Skeletal muscle satellite cell (primary cell): ENCODE data around the gene INTS11.

Experiments
- H3K27me3 ChIP-seq: 2 replicates; pipeline ENCODE4 v1.7.0; 2013; ENCODE audit warnings: low read length; ENCODE audit not compliant: control insufficient read depth, insufficient read depth
- H3K36me3 ChIP-seq: 2 replicates; pipeline ENCODE4 v1.7.0; 2013; ENCODE audit warnings: mild to moderate bottlenecking, control low read depth, low read length; ENCODE audit not compliant: insufficient read depth
- H3K4me1 ChIP-seq: 2 replicates; pipeline ENCODE4 v1.7.0; 2013; ENCODE audit warnings: low read length; ENCODE audit not compliant: control insufficient read depth, insufficient read depth
- H3K4me2 ChIP-seq: 2 replicates; pipeline ENCODE4 v1.7.0; 2013; ENCODE audit warnings: mild to moderate bottlenecking, low read length
- H3K4me3 ChIP-seq: 2 replicates; pipeline ENCODE4 v1.7.0; 2013; ENCODE audit warnings: low read length
- H3K9ac ChIP-seq: 2 replicates; pipeline ENCODE4 v1.7.0; 2013; ENCODE audit warnings: mild to moderate bottlenecking, low read depth, low read length, moderate library complexity
- H3K9me3 ChIP-seq: replicated peaks from 2 replicates; pipeline ENCODE4 v1.7.0; 2013; ENCODE audit warnings: mild to moderate bottlenecking, control low read depth, low read length

The INTS11 gene

GRCh38 chr1:1306070-1306660 is 18.3 kb downstream of the INTS11 start:
- H3K36me3 ChIP-seq: peaks cover 19% of the 10 kb centered on the region
- H3K4me3 ChIP-seq: peak overlapping the region; percentile 94
- peaks cover 43% of the 10 kb centered on the region for H3K4me1 ChIP-seq
- H3K4me2 ChIP-seq: peak overlapping the region; percentile 94
- H3K27me3 ChIP-seq: no peaks in the 10 kb centered on the region
- H3K9ac ChIP-seq: peak overlapping the region; percentile 43
- no peaks in the 10 kb centered on the region for H3K9me3 ChIP-seq

DNA sequence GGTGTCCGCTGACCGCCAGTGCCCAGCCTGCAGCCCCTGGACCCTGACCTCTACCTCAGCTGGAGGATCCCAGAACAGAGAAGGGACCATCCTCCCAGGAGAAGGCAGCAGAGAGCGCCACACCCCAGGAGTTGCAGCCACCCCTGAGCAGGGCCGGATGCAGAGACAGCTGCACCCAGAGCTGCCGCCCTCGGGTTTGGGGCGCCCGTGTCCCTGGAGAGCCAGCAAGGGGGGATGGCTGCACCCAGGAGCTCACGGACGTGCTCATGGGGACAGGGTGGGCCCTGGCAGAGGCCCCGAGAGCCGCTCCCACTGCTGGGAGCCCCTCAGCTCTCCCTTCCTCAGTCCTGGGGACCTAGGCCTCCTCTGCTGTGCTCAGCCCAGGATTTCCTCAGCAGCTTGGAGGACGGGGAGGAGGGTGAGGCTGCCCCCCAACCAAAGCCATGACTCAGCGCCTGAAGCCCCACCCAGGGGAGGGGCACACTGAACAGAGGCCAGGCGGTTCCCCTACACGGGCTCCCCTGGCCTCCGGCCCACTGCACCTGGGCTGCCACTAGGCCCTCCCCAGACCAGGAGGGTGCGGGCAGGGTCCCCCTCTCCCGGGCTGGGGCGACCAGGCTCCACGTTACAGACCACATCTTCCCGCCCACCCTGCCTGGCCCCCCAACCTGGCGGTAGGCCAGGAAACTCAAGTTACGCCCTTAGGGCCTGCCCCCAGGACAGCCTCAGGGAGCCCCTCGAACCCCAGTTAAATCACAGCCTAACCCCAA is 19.0 kb downstream of the INTS11 start:
- Histone ChIP-seq H3K4me3 (peak overlapping the region; percentile 94), H3K36me3 (peaks cover 13% of the 10 kb centered on the region), H3K9ac (peak overlapping the region; percentile 59), H3K27me3 (no peaks in the 10 kb centered on the region), H3K9me3 (no peaks in the 10 kb centered on the region), H3K4me2 (peak overlapping the region; percentile 94), H3K4me1 (peaks cover 43% of the 10 kb centered on the region)

DNA sequence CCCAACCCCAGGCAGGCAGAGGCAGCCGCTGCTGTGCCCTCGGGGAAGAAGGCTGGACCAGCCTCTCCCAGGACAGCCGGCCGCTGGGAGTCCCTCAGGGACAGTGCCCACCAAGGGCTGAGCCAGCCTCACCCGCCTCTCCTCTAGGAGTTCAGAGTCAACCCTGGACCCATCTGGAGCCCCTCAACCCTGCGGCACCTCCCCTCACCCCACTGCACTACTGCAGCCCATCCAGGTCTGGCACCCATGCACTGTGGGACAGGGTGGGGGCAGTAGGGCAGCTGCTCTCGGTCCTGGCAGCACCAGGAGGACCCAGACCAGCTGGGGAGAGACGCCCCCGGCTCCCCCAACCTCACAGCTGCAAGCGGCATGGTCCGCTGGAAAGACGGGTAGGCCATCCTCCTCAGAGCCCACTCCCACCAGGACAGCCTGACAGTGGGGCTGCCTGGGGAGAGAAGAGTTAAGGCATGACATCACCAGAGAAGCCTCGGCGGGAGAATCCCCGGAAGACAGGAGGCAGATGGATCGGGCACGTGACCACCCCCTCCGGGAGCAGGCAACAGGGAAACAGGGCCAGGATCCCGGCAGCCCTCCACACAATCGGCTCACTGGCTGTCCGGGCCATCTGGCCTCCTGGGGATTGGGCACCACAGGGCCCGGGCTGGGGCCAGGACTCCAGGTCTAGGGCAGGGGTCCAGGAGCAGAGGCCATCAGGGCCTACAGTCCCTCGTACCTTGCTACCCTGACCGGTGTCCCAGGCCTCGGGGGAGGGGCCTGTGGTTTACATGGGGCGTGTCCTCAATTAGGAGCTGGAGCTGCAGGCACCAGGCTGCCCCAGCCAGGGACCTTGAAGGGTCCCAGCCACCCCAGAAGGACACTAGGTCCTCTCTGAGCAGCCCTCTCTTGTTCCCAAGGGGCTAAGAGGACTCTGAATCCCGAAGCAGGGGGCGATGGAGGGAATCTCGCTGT is 19.8 kb downstream of the INTS11 start:
- Histone ChIP-seq H3K4me1 (peaks cover 37% of the 10 kb centered on the region), H3K4me2 (peak overlapping the region; percentile 94), H3K4me3 (peak overlapping the region; percentile 94), H3K9me3 (no peaks in the 10 kb centered on the region), H3K27me3 (no peaks in the 10 kb centered on the region), H3K36me3 (peaks cover 12% of the 10 kb centered on the region), H3K9ac (peak overlapping the region; percentile 59)

GRCh38 chr1:1303736-1304135 is 20.7 kb downstream of the INTS11 start:
- Histone ChIP-seq H3K36me3 (peaks cover 16% of the 10 kb centered on the region), H3K9ac (no peak overlapping the region), H3K4me2 (no peak overlapping the region), H3K4me1 (peaks cover 31% of the 10 kb centered on the region), H3K27me3 (no peaks in the 10 kb centered on the region), H3K4me3 (no peak overlapping the region), H3K9me3 (no peaks in the 10 kb centered on the region)

DNA sequence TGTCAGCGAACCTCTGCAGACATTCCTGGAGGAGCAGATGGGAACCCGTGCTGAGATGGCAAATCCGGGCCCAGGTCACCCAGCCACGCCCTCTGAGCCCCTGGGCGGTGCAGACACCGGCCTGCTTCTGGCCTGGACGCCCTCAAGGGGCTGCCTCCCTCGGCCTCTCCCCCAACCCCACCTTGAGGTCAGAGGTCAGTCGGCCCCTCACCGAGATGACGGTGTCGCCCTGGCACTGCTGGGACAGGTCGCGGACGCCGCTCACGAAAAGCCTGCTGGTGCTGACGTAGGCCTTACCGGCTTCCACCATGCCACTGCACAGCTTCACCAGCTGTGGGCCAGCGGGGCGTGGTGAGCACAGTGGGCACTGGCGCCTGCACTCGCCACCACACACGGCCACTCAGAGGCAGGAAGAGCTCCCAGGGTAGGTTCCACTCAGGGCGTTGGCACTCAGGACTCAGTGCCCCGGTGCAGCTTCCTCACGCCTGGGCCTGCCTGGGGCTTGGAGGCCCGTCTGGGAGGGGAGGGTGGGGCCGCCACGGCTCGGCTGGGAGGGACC is 21.4 kb downstream of the INTS11 start:
- Histone ChIP-seq H3K9ac (no peak overlapping the region), H3K4me2 (no peak overlapping the region)

GRCh38 chr1:1302006-1302430 is 22.4 kb downstream of the INTS11 start:
- no peak overlapping the region for H3K4me2 ChIP-seq
- no peaks in the 10 kb centered on the region for H3K27me3 ChIP-seq
- H3K4me1 ChIP-seq: peaks cover 31% of the 10 kb centered on the region
- no peak overlapping the region for H3K9ac ChIP-seq
- H3K4me3 ChIP-seq: no peak overlapping the region
- peaks cover 16% of the 10 kb centered on the region for H3K36me3 ChIP-seq
- no peaks in the 10 kb centered on the region for H3K9me3 ChIP-seq

More for the DNA sequence above, 21.4 kb downstream of the INTS11 start:
- Histone ChIP-seq H3K9me3 (no peaks in the 10 kb centered on the region), H3K27me3 (no peaks in the 10 kb centered on the region), H3K4me1 (peaks cover 31% of the 10 kb centered on the region), H3K36me3 (peaks cover 16% of the 10 kb centered on the region), H3K4me3 (no peak overlapping the region)

GRCh38 chr1:1300352-1300739 is 24.1 kb downstream of the INTS11 start:
- H3K4me3 ChIP-seq: no peak overlapping the region
- no peak overlapping the region for H3K4me2 ChIP-seq
- H3K36me3 ChIP-seq: peaks cover 25% of the 10 kb centered on the region
- peaks cover 14% of the 10 kb centered on the region for H3K4me1 ChIP-seq
- H3K9me3 ChIP-seq: no peaks in the 10 kb centered on the region
- H3K27me3 ChIP-seq: no peaks in the 10 kb centered on the region
- no peak overlapping the region for H3K9ac ChIP-seq

DNA sequence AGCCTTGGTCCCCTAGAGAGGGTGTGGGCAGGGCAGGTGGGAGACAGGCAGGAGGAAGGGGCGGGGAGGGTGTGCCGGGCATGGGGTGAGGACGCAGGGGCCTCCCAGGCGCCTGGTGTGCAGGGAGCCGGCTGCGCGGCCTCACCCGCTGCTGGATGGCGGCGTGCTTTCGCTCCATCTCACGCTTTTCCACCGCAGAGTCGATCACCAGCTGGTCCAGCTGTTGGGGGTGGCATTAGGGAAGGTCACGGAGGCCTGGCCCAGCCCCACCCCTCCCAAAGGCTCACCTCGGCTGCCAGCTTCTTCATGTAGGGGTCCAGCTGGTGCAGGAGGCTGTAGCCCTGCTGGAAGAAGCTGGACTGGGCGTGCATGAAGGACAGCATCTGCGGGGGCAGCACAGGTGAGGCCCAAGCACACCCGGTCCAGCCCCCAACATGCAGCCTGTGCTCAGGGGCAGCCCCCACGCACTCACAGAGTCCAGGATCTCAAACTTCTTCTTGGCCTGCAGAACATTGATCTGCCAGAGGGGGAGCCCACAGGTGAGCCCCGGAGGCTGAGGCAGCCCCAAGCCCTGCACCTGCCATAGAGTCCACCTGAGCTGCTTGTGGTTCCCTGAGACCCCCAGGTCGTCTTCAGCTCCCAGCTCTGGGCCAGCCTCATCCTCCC is 24.6 kb downstream of the INTS11 start:
- no peak overlapping the region for H3K4me3 ChIP-seq

DNA sequence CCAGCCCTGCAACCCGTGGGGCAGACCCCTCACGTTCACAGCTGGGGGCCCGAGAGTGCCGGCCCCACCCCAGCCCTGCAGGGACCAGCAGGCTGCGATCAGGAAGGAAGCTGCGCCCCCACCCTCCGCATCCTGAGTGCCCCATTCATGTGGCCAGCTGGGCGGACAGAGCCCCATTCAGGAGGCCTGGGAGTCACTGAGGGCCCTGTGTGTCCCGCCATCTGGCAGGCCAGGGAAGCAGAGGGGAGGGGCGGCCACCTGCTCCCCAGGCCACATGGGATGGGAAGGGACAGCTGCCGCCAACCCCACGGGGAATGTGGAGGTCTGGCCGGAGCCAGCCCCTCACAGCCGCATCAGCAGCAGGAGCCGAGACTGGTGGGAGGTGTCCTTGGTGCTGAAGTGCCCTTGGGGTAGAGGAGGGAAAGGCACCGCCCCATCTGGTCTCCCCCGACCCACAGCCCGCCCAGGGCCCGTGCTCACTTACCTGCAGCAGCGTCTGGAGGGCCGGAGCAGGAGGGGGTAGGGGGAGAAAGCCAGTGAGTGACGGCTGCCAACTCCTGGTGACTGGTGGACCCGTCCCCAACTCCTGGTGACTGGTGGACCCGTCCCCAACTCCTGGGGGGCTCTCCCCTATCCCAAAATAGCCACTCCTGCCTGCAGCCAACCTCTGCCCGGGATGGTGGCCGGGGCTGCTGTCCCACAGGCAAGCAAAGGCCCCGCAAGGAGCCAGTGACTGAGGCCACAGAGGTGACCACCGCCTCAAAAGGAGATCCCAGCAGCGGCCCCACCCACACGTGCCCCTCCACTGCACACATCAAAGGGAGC is 25.4 kb downstream of the INTS11 start:
- Histone ChIP-seq H3K9ac (no peak overlapping the region), H3K4me1 (peaks cover 2% of the 10 kb centered on the region), H3K36me3 (peaks cover 31% of the 10 kb centered on the region), H3K9me3 (no peaks in the 10 kb centered on the region), H3K27me3 (no peaks in the 10 kb centered on the region), H3K4me3 (no peak overlapping the region), H3K4me2 (no peak overlapping the region)

More for the DNA sequence above, 24.6 kb downstream of the INTS11 start:
- peaks cover 9% of the 10 kb centered on the region for H3K4me1 ChIP-seq
- H3K9me3 ChIP-seq: no peaks in the 10 kb centered on the region
- H3K36me3 ChIP-seq: peaks cover 28% of the 10 kb centered on the region
- no peaks in the 10 kb centered on the region for H3K27me3 ChIP-seq
- no peak overlapping the region for H3K9ac ChIP-seq
- H3K4me2 ChIP-seq: no peak overlapping the region

DNA sequence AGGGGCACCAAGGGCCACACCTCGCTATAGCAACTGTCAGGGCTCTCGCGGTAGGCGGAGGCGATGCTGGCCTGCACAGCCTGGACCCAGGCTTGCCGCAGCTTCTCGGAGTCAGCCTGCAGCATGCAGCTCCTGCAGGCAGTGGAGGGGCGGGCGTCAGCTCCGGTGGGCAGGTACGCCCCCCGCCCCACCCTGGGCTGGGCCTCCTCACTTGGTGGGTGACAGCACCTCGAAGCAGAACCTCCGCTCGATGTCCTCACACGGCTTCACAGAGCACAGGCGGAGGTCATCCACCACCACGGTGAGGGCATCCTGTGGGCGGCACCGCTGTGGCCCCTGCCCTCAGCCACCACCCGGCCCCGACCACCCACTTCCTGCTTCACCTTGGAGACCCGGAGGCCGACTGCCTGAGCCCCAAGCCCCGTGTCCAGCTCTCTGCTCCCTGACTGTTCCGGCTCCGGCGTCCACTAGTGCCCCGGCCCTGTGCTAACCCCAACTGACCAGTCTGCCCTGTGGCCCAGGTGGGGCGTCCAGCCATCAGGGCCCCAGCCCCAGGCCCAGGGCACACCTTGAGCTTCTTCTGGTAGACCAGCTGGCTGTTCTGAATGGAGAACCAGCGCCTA is 26.5 kb downstream of the INTS11 start:
- H3K36me3 ChIP-seq: peaks cover 35% of the 10 kb centered on the region
- no peak overlapping the region for H3K4me3 ChIP-seq
- no peaks in the 10 kb centered on the region for H3K9me3 ChIP-seq
- no peaks in the 10 kb centered on the region for H3K27me3 ChIP-seq
- H3K9ac ChIP-seq: no peak overlapping the region
- no peaks in the 10 kb centered on the region for H3K4me1 ChIP-seq
- H3K4me2 ChIP-seq: no peak overlapping the region
